ENCODE measurements around the gene TP53TG3E. TPM values are rescaled to one million over a fixed set of nuclear protein-coding genes. Genes with fewer than 3 reads are reported as not detected.
"Not testable (repeated sequence)": the region's sequence is repeated elsewhere in the genome, so short reads cannot be mapped to it uniquely, and the experiment has no call there.

The TP53TG3E gene
- not detected for total RNA-seq

- not testable (repeated sequence) for TF ChIP-seq CTCF (IDR thresholded peaks at IDR 0.05; ENCODE audit: low read depth)
These were observed at the start of gene TP53TG3E for GRCh38 chr16:33304006-33304405. Gene TP53TG3E, plus strand, starts transcription at chr16:33304306. Its CDS starts 68 bp downstream, at chr16:33304374.

Small RNA genes within 50 kb of the gene (small RNA-seq; reads per million reads assigned to genes)
- not detected for gene AC141257.3

Other genes starting within 250 kb of the TP53TG3E start
- not detected for gene TP53TG3C, start 110.1 kb upstream of the TP53TG3E start, total RNA-seq
- not detected for gene TP53TG3B, start 56.5 kb downstream of the TP53TG3E start, total RNA-seq
- under 1 TPM in 1 of 4 donors, not detected in 3; 0.65 TPM for gene TP53TG3F, start 155.3 kb downstream of the TP53TG3E start, total RNA-seq